GM19463 (cell line): ENCODE measurements around the gene JMJD4.
"Not testable (repeated sequence)": the region's sequence is repeated elsewhere in the genome, so short reads cannot be mapped to it uniquely, and the experiment has no call there.

ENCODE experiments used
- ATAC-seq: cut with Tn5 transposase; IDR thresholded peaks from one replicate; pipeline ENCODE4 v1.9.1; 2021; ENCODE audit warnings: mild to moderate bottlenecking, moderate library complexity; ENCODE audit not compliant: unreplicated experiment

JMJD4 gene

GRCh38 chr1:227701631-227702030 is 33.5 kb downstream of the JMJD4 start:
- not testable (repeated sequence) for ATAC-seq

- ATAC-seq, result no peak
Observed at GRCh38 chr1:227697321-227697864, 37.7 kb downstream of the JMJD4 start.

- ATAC-seq, result no peak
Observed at GRCh38 chr1:227685807-227686206, 49.3 kb downstream of the JMJD4 start.
